T-helper 2 cell treated with Interferon-gamma antibody and Interleukin-4, amounts not matched to agents 5 μg/mL and 100 μg/mL, for 36 hours (primary cell): ENCODE measurements around the gene OR51B5.
"Not testable (repeated sequence)": the region's sequence is repeated elsewhere in the genome, so short reads cannot be mapped to it uniquely, and the experiment has no call there.

ENCODE experiments used
- DNase-seq: peaks from one replicate; pipeline ENCODE4 v3.0.0; 2021; ENCODE audit warnings: low spot score
- H3K27ac Mint-ChIP-seq: one replicate; pipeline ENCODE4 v1.8.0; 2021; ENCODE audit warnings: mild to moderate bottlenecking, mixed read lengths
- H3K27me3 Mint-ChIP-seq: one replicate; pipeline ENCODE4 v1.8.0; 2021; ENCODE audit warnings: low read depth, mixed read lengths
- H3K36me3 Mint-ChIP-seq: one replicate; pipeline ENCODE4 v1.8.0; 2021; ENCODE audit warnings: low read depth, mixed read lengths
- H3K4me1 Mint-ChIP-seq: one replicate; pipeline ENCODE4 v1.8.0; 2021; ENCODE audit warnings: low read depth, mixed read lengths
- H3K4me3 Mint-ChIP-seq: one replicate; pipeline ENCODE4 v1.8.0; 2022; ENCODE audit warnings: mild to moderate bottlenecking, moderate library complexity, mixed read lengths
- H3K9me3 Mint-ChIP-seq: one replicate; pipeline ENCODE4 v1.8.0; 2021; ENCODE audit warnings: mixed read lengths

The OR51B5 gene

DNA sequence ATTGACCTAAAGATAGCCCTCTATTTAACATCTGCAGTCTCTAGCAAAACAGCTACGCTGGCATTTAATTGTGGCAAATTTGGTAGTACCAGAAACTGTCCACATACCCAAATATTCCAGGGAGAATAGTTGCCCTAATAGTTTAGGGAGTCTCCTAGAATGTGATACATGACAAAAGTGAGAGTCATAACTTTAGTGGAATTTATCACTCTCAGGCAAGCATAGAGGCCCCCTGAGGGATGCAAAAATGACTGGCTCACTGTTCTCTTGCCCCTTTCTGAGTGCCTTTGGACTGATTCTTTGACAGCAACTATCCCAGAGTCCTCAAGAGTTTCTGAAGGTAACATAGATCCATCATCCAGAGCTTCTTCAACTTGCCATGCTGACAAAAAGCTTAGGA, 39.3 kb downstream of the OR51B5 start:
- DNase-seq = no peak
- H3K4me1 Mint-ChIP-seq = no peaks in the 10 kb centered on the region
- H3K27ac Mint-ChIP-seq = no peak overlapping the region
- H3K9me3 Mint-ChIP-seq = no peaks in the 10 kb centered on the region
- H3K36me3 Mint-ChIP-seq = no peaks in the 10 kb centered on the region
- no peak overlapping the region for H3K4me3 Mint-ChIP-seq
- no peaks in the 10 kb centered on the region for H3K27me3 Mint-ChIP-seq

GRCh38 chr11:5303626-5304025, 39.7 kb downstream of the OR51B5 start:
- Mint-ChIP-seq H3K9me3 (no peaks in the 10 kb centered on the region), H3K4me1 (no peaks in the 10 kb centered on the region), H3K36me3 (no peaks in the 10 kb centered on the region), H3K27ac (no peak overlapping the region), H3K27me3 (no peaks in the 10 kb centered on the region), H3K4me3 (no peak overlapping the region)
- DNase-seq = no peak

- H3K36me3 Mint-ChIP-seq = no peaks in the 10 kb centered on the region
- H3K4me3 Mint-ChIP-seq = no peak within 1 kb of the TSS
- H3K9me3 Mint-ChIP-seq = no peaks in the 10 kb centered on the region
- no peaks in the 10 kb centered on the region for H3K27me3 Mint-ChIP-seq
- H3K27ac Mint-ChIP-seq = no peak within 1 kb of the TSS
- H3K4me1 Mint-ChIP-seq = no peaks in the 10 kb centered on the region
- DNase-seq = no peak
Measured at GRCh38 chr11:5301846-5302245, 41.5 kb downstream of the OR51B5 start, which contains the start of gene OR51B4. OR51B4 (minus strand) TSS chr11:5301946; CDS start chr11:5301946, 0 bp downstream.

GRCh38 chr11:5300251-5300650, 43.1 kb downstream of the OR51B5 start:
- Mint-ChIP-seq H3K36me3 (no peaks in the 10 kb centered on the region), H3K4me1 (no peaks in the 10 kb centered on the region), H3K4me3 (no peak overlapping the region), H3K9me3 (no peaks in the 10 kb centered on the region), H3K27me3 (no peaks in the 10 kb centered on the region), H3K27ac (no peak overlapping the region)
- DNase-seq = no peak

DNA sequence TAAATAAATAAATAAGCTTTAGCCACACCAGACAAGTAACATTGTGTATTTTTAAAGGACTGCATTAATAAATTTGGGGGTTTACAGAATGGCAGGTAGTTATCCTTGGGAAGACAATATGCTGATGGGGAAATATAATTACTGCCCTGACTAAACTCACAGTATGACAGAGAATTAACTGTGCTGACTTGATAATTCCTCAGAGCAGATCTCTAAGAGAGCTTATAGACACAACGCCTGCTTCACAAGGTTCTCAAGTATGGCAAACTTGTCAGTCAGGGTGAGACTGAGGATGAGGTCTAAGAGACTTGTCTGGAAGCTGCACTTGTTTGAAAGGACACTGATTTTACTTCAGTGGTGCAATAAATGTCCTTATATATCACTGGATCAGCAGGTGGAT, 44.9 kb downstream of the OR51B5 start:
- no peaks in the 10 kb centered on the region for H3K4me1 Mint-ChIP-seq
- H3K36me3 Mint-ChIP-seq = no peaks in the 10 kb centered on the region
- no peaks in the 10 kb centered on the region for H3K9me3 Mint-ChIP-seq
- H3K27ac Mint-ChIP-seq = no peak overlapping the region
- DNase-seq = no peak
- H3K27me3 Mint-ChIP-seq = no peaks in the 10 kb centered on the region
- H3K4me3 Mint-ChIP-seq = no peak overlapping the region

DNA sequence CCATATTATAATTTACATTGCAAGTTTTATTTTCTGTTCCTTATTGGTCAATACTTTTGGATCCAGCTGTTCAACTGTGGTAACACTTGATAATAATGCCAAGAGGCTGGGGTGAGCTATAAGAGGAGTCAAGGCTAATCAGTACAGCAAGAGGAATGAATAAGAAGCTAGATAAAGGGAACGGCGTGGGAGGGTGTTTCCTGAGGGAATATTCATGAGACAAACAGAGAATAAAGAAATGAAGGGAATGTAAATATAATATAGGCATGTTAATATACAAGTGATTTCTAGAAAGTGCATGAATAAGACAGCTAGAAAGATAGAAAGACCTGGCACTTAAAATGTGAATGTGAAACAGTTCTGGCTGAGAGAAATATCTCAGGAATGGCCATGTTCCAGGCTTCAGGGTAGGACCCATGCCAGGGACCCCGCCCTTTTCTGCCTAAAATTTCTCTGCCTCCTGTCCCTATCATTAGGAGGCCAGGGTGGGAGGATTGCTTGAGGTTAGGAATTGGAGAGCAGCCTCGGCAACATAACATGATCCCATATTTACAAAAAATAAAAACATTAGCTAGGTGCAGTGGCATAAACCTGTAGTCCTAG, 45.5 kb downstream of the OR51B5 start:
- no peak for DNase-seq
- Mint-ChIP-seq H3K36me3 (no peaks in the 10 kb centered on the region), H3K27me3 (no peaks in the 10 kb centered on the region), H3K9me3 (no peaks in the 10 kb centered on the region), H3K4me1 (no peaks in the 10 kb centered on the region), H3K27ac (no peak overlapping the region), H3K4me3 (no peak overlapping the region)

GRCh38 chr11:5294342-5294995, 48.9 kb downstream of the OR51B5 start:
- not testable (repeated sequence) for H3K27ac Mint-ChIP-seq, H3K27me3 Mint-ChIP-seq, H3K4me1 Mint-ChIP-seq, H3K36me3 Mint-ChIP-seq, H3K9me3 Mint-ChIP-seq, H3K4me3 Mint-ChIP-seq, DNase-seq

DNA sequence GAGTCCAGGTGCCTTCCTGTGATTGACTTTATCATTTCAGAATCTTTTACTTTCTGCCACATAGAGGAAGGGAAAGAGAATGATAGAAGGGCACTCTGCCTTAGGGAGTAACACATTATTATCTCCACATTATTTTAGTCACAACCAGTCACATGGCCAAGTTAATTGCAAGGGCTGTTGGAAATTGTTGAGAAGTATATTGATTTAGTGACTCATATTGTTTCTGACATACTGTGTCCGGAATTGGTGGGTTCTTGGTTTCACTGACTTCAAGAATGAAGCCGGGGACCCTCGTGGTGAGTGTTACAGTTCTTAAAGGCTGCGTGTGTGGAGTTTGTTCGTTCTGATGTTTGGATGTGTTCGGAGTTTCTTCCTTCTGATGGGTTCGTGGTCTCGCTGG, 50.3 kb downstream of the OR51B5 start:
- Mint-ChIP-seq H3K27ac (no peak overlapping the region), H3K4me3 (no peak overlapping the region), H3K4me1 (no peaks in the 10 kb centered on the region), H3K9me3 (no peaks in the 10 kb centered on the region), H3K27me3 (no peaks in the 10 kb centered on the region), H3K36me3 (no peaks in the 10 kb centered on the region)
- no peak for DNase-seq
